Ramos (cell line): ENCODE measurements around the gene POFUT1.
"Not testable (repeated sequence)": the region's sequence is repeated elsewhere in the genome, so short reads cannot be mapped to it uniquely, and the experiment has no call there.

Experiments
- in situ Hi-C: fragments of 300-500 bp; cut with MboI; formaldehyde crosslinking; loops from one replicate; pipeline ENCODE4 v1.14.3; 2022; ENCODE audit warnings: low sequenced_read_pairs; ENCODE audit not compliant: unreplicated experiment

The POFUT1 gene

GRCh38 chr20:32207626-32208498, at the start of gene POFUT1, which contains the start of gene PLAGL2:
Gene POFUT1 (plus strand): TSS chr20:32207880. CDS start chr20:32207942, 62 bp downstream.
Gene PLAGL2 (minus strand): TSS chr20:32207743. CDS start chr20:32202178, 5,565 bp downstream.
- in situ Hi-C loops: no loop called here

GRCh38 chr20:32158351-32158750, 49.3 kb upstream of the POFUT1 start:
- in situ Hi-C loops: no loop called here

- in situ Hi-C loops: no loop called here
Observed at GRCh38 chr20:32158943-32159660, 48.6 kb upstream of the POFUT1 start.

GRCh38 chr20:32159766-32160221, 47.9 kb upstream of the POFUT1 start:
- in situ Hi-C loops: no loop called here

- in situ Hi-C loops: no loop called here
Observed at GRCh38 chr20:32160341-32160740, 47.3 kb upstream of the POFUT1 start.

- in situ Hi-C loops: no loop called here
Observed at GRCh38 chr20:32162351-32162750, 45.3 kb upstream of the POFUT1 start.

- in situ Hi-C loops: no loop called here
Observed at GRCh38 chr20:32163951-32164350, 43.7 kb upstream of the POFUT1 start.

- in situ Hi-C loops: no loop called here
Observed at GRCh38 chr20:32164984-32165735, 42.5 kb upstream of the POFUT1 start.

- in situ Hi-C loops: no loop called here
Observed at GRCh38 chr20:32165836-32166545, 41.7 kb upstream of the POFUT1 start.

GRCh38 chr20:32167552-32167951, 40.1 kb upstream of the POFUT1 start:
- in situ Hi-C loops: no loop called here

- in situ Hi-C loops: no loop called here
Observed at GRCh38 chr20:32168184-32168910, 39.3 kb upstream of the POFUT1 start.

- in situ Hi-C loops: not testable (repeated sequence)
Observed at GRCh38 chr20:32177696-32178095, 30.0 kb upstream of the POFUT1 start.

- in situ Hi-C loops: no loop called here
Observed at GRCh38 chr20:32179515-32179914, 28.2 kb upstream of the POFUT1 start.

- in situ Hi-C loops: no loop called here
Observed at GRCh38 chr20:32179934-32180333, 27.7 kb upstream of the POFUT1 start.

- in situ Hi-C loops: no loop called here
Observed at GRCh38 chr20:32181606-32182005, 26.1 kb upstream of the POFUT1 start.

- in situ Hi-C loops: no loop called here
Observed at GRCh38 chr20:32183947-32184635, 23.6 kb upstream of the POFUT1 start.

- in situ Hi-C loops: no loop called here
Observed at GRCh38 chr20:32184961-32185603, 22.6 kb upstream of the POFUT1 start.

- in situ Hi-C loops: no loop called here
Observed at GRCh38 chr20:32186506-32186905, 21.2 kb upstream of the POFUT1 start.
